ENCODE results near the gene EP300.

DNA sequence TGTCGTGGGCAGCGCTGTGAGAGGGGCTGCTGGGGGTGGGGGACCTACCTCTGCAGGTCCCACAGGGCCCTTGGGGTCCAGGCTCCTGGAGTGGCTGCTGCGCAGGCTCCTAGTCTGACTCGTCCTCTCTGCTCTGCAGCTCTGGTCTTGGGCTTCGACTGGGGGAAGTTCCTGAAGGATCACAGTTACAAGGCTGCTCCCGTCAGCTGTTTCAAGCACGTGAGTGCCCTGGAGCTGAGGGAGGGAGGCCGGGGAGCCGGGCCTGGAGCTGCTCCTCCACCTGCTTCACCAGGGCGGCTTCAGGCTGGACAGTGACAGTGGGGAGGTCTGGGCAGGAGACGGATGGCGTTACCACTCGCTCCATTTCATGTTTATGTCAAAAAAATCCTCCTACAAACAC is 124.6 kb downstream of the EP300 start:
- TF ChIP-seq CTCF (IDR thresholded peaks at IDR 0.05) (no peak), ZFX (IDR thresholded peaks at IDR 0.05; ENCODE audit: borderline replicate concordance) (no peak)

Data from 22Rv1 (cell line).